Activated naive CD8-positive, alpha-beta T cell treated with anti-CD3 and anti-CD28 coated beads, Interleukin-2, amount 50 U/mL, for 24 hours (primary cell): ENCODE results near the gene IQCE.

Experiments used
- ATAC-seq: fragments of 150-1000 bp; cut with Tn5 transposase; one replicate; pipeline ENCODE4 v1.10.0; 2021
- DNase-seq: peaks from one replicate; pipeline ENCODE4 v3.0.0; 2021
- H3K27ac Mint-ChIP-seq: one replicate; pipeline ENCODE4 v1.8.0; 2021; ENCODE audit warnings: mild to moderate bottlenecking, mixed read lengths
- H3K27me3 Mint-ChIP-seq: one replicate; pipeline ENCODE4 v1.8.0; 2021; ENCODE audit warnings: mixed read lengths
- H3K36me3 Mint-ChIP-seq: one replicate; pipeline ENCODE4 v1.8.0; 2021; ENCODE audit warnings: low read depth, mixed read lengths
- H3K4me1 Mint-ChIP-seq: one replicate; pipeline ENCODE4 v1.8.0; 2021; ENCODE audit warnings: mixed read lengths
- H3K4me3 Mint-ChIP-seq: one replicate; pipeline ENCODE4 v1.8.0; 2021; ENCODE audit warnings: mild to moderate bottlenecking, moderate library complexity, mixed read lengths
- H3K9me3 Mint-ChIP-seq: one replicate; pipeline ENCODE4 v1.8.0; 2021; ENCODE audit warnings: mixed read lengths

IQCE gene, protein sequence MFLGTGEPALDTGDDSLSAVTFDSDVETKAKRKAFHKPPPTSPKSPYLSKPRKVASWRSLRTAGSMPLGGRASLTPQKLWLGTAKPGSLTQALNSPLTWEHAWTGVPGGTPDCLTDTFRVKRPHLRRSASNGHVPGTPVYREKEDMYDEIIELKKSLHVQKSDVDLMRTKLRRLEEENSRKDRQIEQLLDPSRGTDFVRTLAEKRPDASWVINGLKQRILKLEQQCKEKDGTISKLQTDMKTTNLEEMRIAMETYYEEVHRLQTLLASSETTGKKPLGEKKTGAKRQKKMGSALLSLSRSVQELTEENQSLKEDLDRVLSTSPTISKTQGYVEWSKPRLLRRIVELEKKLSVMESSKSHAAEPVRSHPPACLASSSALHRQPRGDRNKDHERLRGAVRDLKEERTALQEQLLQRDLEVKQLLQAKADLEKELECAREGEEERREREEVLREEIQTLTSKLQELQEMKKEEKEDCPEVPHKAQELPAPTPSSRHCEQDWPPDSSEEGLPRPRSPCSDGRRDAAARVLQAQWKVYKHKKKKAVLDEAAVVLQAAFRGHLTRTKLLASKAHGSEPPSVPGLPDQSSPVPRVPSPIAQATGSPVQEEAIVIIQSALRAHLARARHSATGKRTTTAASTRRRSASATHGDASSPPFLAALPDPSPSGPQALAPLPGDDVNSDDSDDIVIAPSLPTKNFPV

DNA sequence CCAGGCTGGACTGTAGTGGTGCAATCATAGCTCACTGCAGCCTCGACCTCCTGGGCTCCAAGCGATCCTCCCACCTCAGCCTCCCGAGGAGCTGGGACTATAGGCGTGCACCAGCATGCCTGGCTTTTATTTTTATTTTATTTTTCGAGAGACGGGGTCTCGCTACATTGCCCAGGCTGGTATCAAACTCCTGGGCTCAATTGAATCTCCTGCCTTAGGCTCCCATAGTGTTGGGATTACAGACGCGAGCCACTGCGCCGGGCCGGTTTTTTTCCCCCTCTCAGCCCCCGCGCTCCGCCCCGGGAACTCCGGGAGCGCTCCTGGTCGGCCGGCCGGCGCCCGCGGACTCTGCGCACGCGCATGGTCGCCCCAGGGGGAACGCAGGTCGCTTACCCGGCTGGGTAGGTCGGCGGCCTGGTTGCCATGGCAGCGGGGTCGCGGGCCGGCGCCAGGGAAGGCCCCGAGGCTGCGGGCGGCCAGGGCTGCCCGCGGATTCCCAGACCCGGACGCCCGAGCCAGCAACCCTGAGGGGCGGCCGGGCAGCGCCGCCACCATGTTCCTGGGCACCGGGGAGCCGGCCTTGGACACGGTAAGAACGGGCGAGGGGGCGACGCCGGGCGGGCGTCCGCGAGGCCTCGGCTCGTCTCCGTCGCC is at the start of gene IQCE:
IQCE (plus strand) TSS at position 351 of the 654 bp plus-strand sequence; CDS start at position 554, 203 bp downstream.
- DNase-seq, result peak; percentile 94
- H3K9me3 Mint-ChIP-seq, result no peaks in the 10 kb centered on the region
- H3K36me3 Mint-ChIP-seq, result peaks cover 4% of the 10 kb centered on the region
- peaks cover 31% of the 10 kb centered on the region for H3K4me1 Mint-ChIP-seq
- peak within 1 kb of the TSS; percentile 67 for H3K27ac Mint-ChIP-seq
- peak; percentile 48 for ATAC-seq
- H3K4me3 Mint-ChIP-seq, result peak within 1 kb of the TSS; percentile 71
- H3K27me3 Mint-ChIP-seq, result no peaks in the 10 kb centered on the region

DNA sequence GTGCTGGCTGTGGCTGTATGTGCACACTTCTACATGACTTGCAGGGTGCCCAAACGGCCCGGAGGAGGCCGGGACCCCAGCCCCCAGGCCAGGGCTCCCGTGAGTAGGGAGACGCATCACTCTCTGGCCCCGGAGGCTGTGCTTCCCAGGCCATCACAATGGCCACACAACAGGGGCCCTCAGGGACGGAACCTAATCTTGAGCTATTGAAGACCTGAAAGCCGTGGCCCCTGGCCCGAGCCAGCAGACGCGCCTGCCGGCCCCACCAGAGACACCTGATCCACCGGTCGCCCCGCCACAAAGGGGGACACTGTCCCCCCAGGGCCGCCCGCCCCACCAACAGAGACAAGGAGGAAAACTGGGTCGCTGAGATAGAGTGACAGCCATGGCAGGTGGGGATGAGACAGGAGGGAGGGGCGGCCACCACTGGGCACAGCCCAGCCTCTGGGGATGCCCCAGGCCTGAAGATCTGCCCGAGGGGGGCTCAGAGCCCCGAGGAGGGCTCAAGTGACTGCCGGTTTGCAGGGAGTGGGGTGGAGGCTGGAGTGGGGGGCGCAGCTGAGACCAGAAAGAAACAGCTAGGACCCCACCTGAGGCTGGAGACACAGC is 49.4 kb upstream of the IQCE start:
- Mint-ChIP-seq H3K36me3 (no peaks in the 10 kb centered on the region), H3K27me3 (no peaks in the 10 kb centered on the region), H3K9me3 (no peaks in the 10 kb centered on the region), H3K27ac (peak overlapping the region; percentile 62), H3K4me3 (peak overlapping the region; percentile 66), H3K4me1 (peaks cover 54% of the 10 kb centered on the region)
- DNase-seq, result no peak
- ATAC-seq, result no peak

DNA sequence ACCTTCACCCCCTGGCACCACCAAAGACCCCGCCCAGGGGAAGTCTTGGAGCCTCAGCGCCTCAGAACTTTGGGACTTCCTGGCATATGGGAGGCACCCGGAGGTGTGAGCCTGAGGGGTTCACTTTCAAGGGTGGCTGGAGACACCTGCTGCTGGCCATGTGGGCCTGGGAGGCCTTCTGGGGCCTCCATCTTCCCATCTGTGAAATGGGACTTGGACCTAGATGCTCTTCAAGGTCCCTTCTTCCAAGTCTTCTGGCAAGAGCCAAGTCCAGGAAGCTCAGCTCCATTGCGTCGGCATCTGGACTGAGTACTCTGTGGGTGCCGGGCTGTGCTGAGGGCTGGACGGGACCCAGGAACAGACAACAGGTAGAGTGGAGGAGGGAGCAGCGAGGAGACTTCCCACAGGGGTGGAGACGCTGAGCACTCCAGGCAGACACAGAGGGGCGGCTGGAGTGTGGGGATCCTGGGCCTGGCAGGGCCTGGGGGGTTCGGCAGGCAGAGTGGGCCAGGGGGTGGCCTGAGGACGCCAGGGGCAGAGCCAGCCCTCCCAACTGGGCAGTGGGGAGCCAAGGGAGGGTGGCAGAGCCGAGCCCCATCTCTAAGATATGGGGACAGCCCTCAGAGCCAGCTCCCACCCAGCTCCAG is 48.5 kb upstream of the IQCE start:
- Mint-ChIP-seq H3K27me3 (no peaks in the 10 kb centered on the region), H3K4me1 (peaks cover 54% of the 10 kb centered on the region), H3K36me3 (no peaks in the 10 kb centered on the region), H3K27ac (peak overlapping the region; percentile 82), H3K4me3 (peak overlapping the region; percentile 59), H3K9me3 (no peaks in the 10 kb centered on the region)
- ATAC-seq, result no peak
- DNase-seq, result no peak

DNA sequence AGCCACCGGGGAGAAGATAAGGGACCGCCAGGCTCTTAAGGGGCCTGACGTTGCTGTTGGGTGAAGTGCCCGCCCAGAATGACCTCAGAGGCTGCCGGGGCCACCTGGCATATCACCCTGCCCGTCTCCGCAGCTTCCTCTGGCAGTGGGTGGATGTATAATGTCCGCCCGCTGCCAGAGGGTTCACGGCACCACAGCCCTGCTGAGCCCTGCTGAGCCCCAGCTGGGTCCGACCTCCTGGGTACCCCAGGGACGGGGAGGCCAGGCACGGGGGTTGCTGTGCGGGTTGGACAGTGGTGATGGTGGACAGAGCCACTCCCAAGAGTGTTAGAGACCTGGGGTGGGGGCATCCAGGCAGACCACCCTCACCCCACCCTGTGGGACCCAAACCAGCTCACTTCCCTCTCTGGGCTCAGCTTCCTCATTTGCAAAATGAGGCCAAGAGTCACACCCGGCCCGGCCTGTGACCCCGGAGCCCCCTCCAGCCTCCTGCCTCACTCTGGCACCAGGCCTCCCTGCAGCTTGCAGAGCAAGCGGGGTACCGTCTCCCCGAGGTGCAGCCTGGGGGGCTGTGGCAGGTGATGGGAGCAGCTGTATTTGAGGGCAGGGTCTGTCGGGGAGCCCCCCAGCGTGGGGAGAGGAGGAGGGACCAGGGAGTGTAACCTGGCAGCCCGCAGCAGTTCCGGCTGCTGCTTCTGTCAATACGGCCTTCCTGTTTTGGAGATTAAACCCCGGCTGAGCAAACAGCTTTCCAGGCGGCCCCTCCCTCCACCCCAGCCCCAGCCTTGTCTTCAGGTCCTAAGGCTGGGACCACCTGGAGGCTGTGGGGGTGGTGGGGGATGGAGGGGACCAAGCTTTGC is 47.6 kb upstream of the IQCE start:
- Mint-ChIP-seq H3K9me3 (no peaks in the 10 kb centered on the region), H3K4me1 (peaks cover 54% of the 10 kb centered on the region), H3K27ac (peak overlapping the region; percentile 82), H3K36me3 (no peaks in the 10 kb centered on the region), H3K27me3 (no peaks in the 10 kb centered on the region), H3K4me3 (peak overlapping the region; percentile 59)
- ATAC-seq (peak; percentile 58), DNase-seq (peak; percentile 73)

GRCh38 chr7:2511769-2512168 is 47.0 kb upstream of the IQCE start:
- Mint-ChIP-seq H3K27me3 (no peaks in the 10 kb centered on the region), H3K4me3 (peak overlapping the region; percentile 43), H3K9me3 (no peaks in the 10 kb centered on the region), H3K4me1 (peaks cover 54% of the 10 kb centered on the region), H3K27ac (peak overlapping the region; percentile 82), H3K36me3 (no peaks in the 10 kb centered on the region)
- ATAC-seq (no peak), DNase-seq (no peak)

DNA sequence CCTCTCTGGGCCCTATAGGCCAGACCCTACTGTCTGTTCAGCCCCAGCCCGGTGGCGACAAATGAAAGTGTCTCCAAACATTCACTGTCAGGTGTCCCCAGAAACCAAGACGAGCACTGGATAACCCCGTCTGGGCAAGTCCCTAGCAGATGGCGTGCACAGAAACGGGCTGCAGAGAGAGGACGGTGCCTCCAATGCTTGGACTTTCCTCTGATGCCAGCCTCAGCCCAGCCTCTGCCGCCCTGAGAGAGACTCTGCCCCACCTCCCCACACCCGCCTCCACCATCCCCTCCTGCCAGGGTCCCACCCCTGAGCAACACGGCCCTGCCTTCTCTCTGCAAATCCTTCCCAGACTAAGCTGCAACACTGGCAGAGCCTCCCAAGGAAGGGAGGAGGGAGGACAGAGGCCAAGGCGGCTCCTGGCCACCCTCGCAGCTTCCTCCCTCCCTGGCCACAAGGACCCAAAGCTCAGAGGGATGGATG is 46.6 kb upstream of the IQCE start:
- Mint-ChIP-seq H3K4me1 (peaks cover 57% of the 10 kb centered on the region), H3K4me3 (peak overlapping the region; percentile 43), H3K36me3 (no peaks in the 10 kb centered on the region), H3K27ac (peak overlapping the region; percentile 82), H3K9me3 (no peaks in the 10 kb centered on the region), H3K27me3 (no peaks in the 10 kb centered on the region)
- no peak for ATAC-seq
- peak; percentile 40 for DNase-seq

DNA sequence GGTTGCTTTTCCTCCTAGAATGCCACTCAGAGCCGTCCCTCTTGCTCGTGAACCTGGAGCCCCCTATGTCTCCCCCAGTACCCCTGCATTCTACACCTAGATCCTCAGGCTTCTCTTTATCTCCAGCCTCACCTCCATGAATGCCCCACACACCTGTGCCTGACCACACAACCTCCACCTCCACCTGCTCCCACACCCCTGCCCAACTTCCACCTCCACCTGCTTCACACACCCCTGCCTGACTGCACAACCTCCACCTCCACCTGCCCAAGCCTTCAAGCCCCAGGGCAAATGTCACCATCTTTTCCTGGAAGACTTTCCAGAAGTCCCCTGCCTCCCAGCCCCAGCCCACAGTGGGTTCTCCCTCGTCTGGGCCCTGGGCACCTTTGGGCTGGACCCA is 46.1 kb upstream of the IQCE start:
- no peaks in the 10 kb centered on the region for H3K27me3 Mint-ChIP-seq
- DNase-seq, result no peak
- no peak for ATAC-seq
- no peaks in the 10 kb centered on the region for H3K9me3 Mint-ChIP-seq
- no peak overlapping the region for H3K4me3 Mint-ChIP-seq
- H3K4me1 Mint-ChIP-seq, result peaks cover 62% of the 10 kb centered on the region
- no peaks in the 10 kb centered on the region for H3K36me3 Mint-ChIP-seq
- H3K27ac Mint-ChIP-seq, result no peak overlapping the region

GRCh38 chr7:2513702-2514101 is 45.1 kb upstream of the IQCE start:
- ATAC-seq, result no peak
- Mint-ChIP-seq H3K9me3 (no peaks in the 10 kb centered on the region), H3K4me1 (peaks cover 61% of the 10 kb centered on the region), H3K36me3 (no peaks in the 10 kb centered on the region), H3K4me3 (no peak overlapping the region), H3K27me3 (no peaks in the 10 kb centered on the region), H3K27ac (no peak overlapping the region)
- DNase-seq, result no peak

DNA sequence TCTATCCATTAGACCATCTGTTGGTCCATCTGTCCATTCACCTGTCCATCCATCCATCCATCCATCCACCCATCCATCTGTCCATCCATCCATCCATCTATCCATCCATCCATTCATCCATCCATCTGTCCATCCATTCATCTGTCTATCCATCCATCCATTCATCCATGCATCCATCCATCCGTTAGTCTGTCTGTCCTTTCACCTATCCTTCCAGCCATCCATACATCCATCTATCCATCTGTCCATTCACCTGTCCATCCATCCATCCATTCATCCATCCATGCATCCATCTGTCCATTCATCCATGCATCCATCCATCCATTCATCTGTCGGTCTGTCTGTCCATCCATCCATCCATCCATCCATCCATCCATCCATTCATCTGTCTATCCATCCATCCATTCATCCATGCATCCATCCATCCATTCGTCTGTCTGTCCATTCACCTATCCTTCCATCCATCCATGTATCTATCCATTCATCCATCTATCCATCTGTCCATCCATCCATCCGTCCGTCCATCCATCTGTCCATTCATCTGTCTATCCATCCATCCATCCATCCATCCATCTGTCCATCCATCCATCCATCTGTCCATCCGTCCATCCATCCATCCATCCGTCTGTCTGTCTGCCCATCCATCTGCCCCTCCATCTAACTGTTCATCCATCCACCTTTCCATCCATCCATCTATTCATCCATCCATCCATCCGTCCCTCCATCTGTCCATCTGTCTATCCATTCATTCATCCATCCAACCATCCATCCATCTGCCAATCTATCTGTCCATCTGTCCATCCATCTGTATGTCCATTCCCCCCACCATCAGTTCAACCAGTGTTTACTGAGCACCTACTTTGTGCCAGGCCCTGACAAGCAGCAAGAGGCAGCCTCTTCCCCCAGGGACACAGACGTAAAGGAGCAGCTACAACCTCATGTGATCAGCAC is 44.0 kb upstream of the IQCE start:
- Mint-ChIP-seq H3K9me3 (no peaks in the 10 kb centered on the region), H3K36me3 (no peaks in the 10 kb centered on the region), H3K27ac (no peak overlapping the region), H3K27me3 (no peaks in the 10 kb centered on the region), H3K4me1 (peaks cover 54% of the 10 kb centered on the region), H3K4me3 (no peak overlapping the region)
- DNase-seq (no peak), ATAC-seq (no peak)

DNA sequence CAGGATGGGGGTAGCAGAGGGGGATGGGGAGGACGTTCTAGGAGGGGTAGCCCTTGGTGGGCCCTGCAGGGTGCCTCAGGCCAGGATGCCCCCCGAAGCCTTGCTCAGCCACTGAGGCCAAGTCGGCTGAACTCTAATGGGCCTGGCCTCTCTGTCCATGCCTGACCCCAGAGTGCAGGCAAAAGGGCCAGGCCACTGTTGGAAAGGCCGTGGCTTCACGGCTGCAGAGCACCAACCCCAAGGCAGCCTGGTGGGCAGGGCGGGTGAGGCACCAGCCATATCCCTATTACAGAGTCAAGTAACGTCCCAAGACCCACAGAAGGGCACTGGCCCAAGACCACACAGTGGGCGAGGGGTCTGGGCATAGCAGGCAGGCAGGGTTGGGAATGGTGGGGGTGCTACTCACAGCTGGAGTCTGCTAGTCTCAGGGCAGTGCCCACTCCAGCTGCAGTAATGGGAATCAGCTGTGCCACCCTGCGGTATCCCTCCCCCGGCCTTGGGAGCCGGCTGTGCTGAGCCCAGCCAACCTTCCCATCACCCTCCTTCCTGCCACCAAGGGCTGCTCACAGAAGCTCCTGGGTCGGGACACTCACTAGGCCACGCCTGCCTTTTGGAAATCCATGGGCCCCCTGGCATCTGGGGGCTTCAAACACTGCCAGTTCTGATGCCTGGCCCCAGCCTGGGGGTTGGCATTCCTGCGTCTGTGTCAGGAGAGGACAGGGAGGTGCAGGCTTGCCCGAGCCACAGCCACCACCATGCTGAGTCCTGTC is 43.2 kb upstream of the IQCE start:
- Mint-ChIP-seq H3K27ac (no peak overlapping the region), H3K36me3 (no peaks in the 10 kb centered on the region), H3K4me3 (no peak overlapping the region), H3K4me1 (peaks cover 49% of the 10 kb centered on the region), H3K9me3 (no peaks in the 10 kb centered on the region), H3K27me3 (no peaks in the 10 kb centered on the region)
- ATAC-seq (no peak), DNase-seq (no peak)

DNA sequence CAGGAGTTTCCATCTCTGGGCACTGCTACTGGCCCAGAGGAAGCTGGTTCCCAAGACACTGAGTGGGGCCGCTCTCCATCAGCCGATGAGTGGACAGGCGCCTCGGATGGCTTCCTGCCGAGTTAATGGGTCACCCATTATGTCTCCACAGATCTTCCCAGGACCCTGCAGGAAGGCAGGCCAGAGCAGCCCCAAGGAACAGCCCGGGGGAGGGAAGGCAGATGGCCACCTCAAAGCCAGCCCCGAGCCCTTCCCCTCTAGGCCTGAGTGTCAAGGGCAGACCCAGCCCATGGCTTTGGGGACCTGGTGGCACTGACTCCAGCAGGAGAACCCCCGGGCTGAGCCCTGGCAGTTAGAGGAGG is 42.6 kb upstream of the IQCE start:
- H3K9me3 Mint-ChIP-seq, result no peaks in the 10 kb centered on the region
- no peak overlapping the region for H3K27ac Mint-ChIP-seq
- ATAC-seq, result no peak
- peaks cover 46% of the 10 kb centered on the region for H3K4me1 Mint-ChIP-seq
- no peaks in the 10 kb centered on the region for H3K27me3 Mint-ChIP-seq
- H3K4me3 Mint-ChIP-seq, result no peak overlapping the region
- no peaks in the 10 kb centered on the region for H3K36me3 Mint-ChIP-seq
- DNase-seq, result no peak

DNA sequence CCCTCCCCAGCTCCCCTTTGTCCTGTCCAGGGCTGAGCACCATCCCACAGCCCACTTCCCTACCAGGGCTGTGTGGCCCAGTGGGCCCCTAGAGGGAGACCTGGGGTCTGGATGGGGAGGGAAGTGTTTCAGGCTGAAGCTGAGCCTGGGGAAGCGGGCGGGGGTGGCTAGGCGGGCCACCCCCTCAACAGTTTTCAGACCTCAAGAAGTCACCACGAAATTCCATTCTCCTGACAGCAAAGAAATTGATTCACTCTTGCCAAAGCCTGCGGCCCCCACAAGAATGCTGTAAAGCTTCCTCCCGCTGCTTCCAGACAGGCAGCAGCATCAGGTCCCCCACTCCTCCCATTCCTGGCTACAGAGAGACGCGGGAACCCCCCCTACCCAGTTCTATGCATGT is 41.8 kb upstream of the IQCE start:
- no peaks in the 10 kb centered on the region for H3K27me3 Mint-ChIP-seq
- ATAC-seq, result no peak
- peaks cover 44% of the 10 kb centered on the region for H3K4me1 Mint-ChIP-seq

More for the DNA sequence above, 41.8 kb upstream of the IQCE start:
- H3K36me3 Mint-ChIP-seq, result peaks cover 2% of the 10 kb centered on the region
- no peak overlapping the region for H3K4me3 Mint-ChIP-seq
- DNase-seq, result no peak
- no peaks in the 10 kb centered on the region for H3K9me3 Mint-ChIP-seq
- H3K27ac Mint-ChIP-seq, result no peak overlapping the region
